Activated naive CD8-positive, alpha-beta T cell treated with anti-CD3 and anti-CD28 coated beads, Interleukin-2, amount 50 U/mL, for 16 hours (primary cell): Measurements from ENCODE around the gene TMC4.
"Not testable (repeated sequence)": the region's sequence is repeated elsewhere in the genome, so short reads cannot be mapped to it uniquely, and the experiment has no call there.

Experiments
- DNase-seq: peaks from one replicate; pipeline ENCODE4 v3.0.0-alpha.2; 2020; ENCODE audit warnings: low read depth, low spot score

Gene TMC4

GRCh38 chr19:54204767-54205468 lies 32.0 kb upstream of the TMC4 start:
- DNase-seq, result no peak

GRCh38 chr19:54203151-54203611 lies 30.2 kb upstream of the TMC4 start:
- no peak for DNase-seq

GRCh38 chr19:54201980-54202379 lies 29.0 kb upstream of the TMC4 start:
- no peak for DNase-seq

- DNase-seq, result no peak
These were observed 28.3 kb upstream of the TMC4 start for GRCh38 chr19:54201172-54201701.

- DNase-seq, result no peak
These were observed 26.4 kb upstream of the TMC4 start for GRCh38 chr19:54199401-54199800.

- no peak for DNase-seq
These were observed 24.2 kb upstream of the TMC4 start for GRCh38 chr19:54197121-54197520.

GRCh38 chr19:54196536-54196935 lies 23.6 kb upstream of the TMC4 start:
- no peak for DNase-seq

GRCh38 chr19:54194463-54194862 lies 21.5 kb upstream of the TMC4 start:
- not testable (repeated sequence) for DNase-seq

GRCh38 chr19:54193011-54193410 lies 20.1 kb upstream of the TMC4 start:
- no peak for DNase-seq

- DNase-seq, result no peak
These were observed 19.0 kb upstream of the TMC4 start for GRCh38 chr19:54191811-54192453.

- peak; percentile 71 for DNase-seq
These were observed 18.3 kb upstream of the TMC4 start, which contains the start of gene TSEN34 for GRCh38 chr19:54191011-54191810. Gene TSEN34, plus strand, starts transcription at chr19:54191308. Its CDS starts 57 bp downstream, at chr19:54191365.

GRCh38 chr19:54190503-54191010 lies 17.6 kb upstream of the TMC4 start:
- peak; percentile 100 for DNase-seq

GRCh38 chr19:54189735-54190502 lies 17.0 kb upstream of the TMC4 start:
- DNase-seq, result peak; percentile 100

GRCh38 chr19:54189145-54189734 lies 16.3 kb upstream of the TMC4 start, which contains the start of gene MBOAT7:
Gene MBOAT7, minus strand, starts transcription at chr19:54189580. Its CDS starts 1,072 bp downstream, at chr19:54188508.
- DNase-seq, result no peak

- DNase-seq, result no peak
These were observed 15.4 kb upstream of the TMC4 start for GRCh38 chr19:54188215-54188871.

- no peak for DNase-seq
These were observed 14.0 kb upstream of the TMC4 start for GRCh38 chr19:54186934-54187381.

- no peak for DNase-seq
These were observed 13.4 kb upstream of the TMC4 start for GRCh38 chr19:54186351-54186750.

- no peak for DNase-seq
These were observed 10.5 kb upstream of the TMC4 start for GRCh38 chr19:54183431-54183830.

GRCh38 chr19:54181894-54182293 lies 8.9 kb upstream of the TMC4 start:
- not testable (repeated sequence) for DNase-seq

GRCh38 chr19:54180691-54181091 lies 7.7 kb upstream of the TMC4 start:
- no peak for DNase-seq
